NK-92 treated with Interleukin-12 subunit alpha and Interleukin-12 subunit beta, amount 100 ng/mL, for 24 hours (cell line): ENCODE data around the gene OR2T35.

Experiments
- DNase-seq: peaks from one replicate; lab custom pipeline; 2025; lab: John Stamatoyannopoulos, UW

Gene OR2T35

GRCh38 chr1:248625971-248626370, 19.1 kb downstream of the OR2T35 start:
- DNase-seq = no peak

GRCh38 chr1:248625166-248625565, 19.9 kb downstream of the OR2T35 start:
- DNase-seq = no peak

GRCh38 chr1:248622570-248623001, 22.5 kb downstream of the OR2T35 start:
- no peak for DNase-seq

GRCh38 chr1:248621770-248622169, 23.3 kb downstream of the OR2T35 start:
- DNase-seq = no peak

- DNase-seq = peak; percentile 10
Observed at GRCh38 chr1:248618878-248619277, 26.2 kb downstream of the OR2T35 start.

- no peak for DNase-seq
Observed at GRCh38 chr1:248618119-248618518, 27.0 kb downstream of the OR2T35 start.

- DNase-seq = no peak
Observed at GRCh38 chr1:248613742-248614141, 31.3 kb downstream of the OR2T35 start.

- DNase-seq = no peak
Observed at GRCh38 chr1:248611883-248612414, 33.1 kb downstream of the OR2T35 start.

- DNase-seq = no peak
Observed at GRCh38 chr1:248610301-248610700, 34.8 kb downstream of the OR2T35 start.

GRCh38 chr1:248599396-248599795, 45.7 kb downstream of the OR2T35 start:
- DNase-seq = no peak

GRCh38 chr1:248597589-248597988, 47.5 kb downstream of the OR2T35 start, which contains the start of gene OR2T10:
OR2T10 (minus strand) TSS chr1:248597700; CDS start chr1:248593768, 3,932 bp downstream.
- DNase-seq = no peak

GRCh38 chr1:248596615-248597014, 48.5 kb downstream of the OR2T35 start:
- no peak for DNase-seq

- no peak for DNase-seq
Observed at GRCh38 chr1:248593226-248593625, 51.9 kb downstream of the OR2T35 start.

- DNase-seq = no peak
Observed at GRCh38 chr1:248592655-248593054, 52.4 kb downstream of the OR2T35 start.

GRCh38 chr1:248590055-248590454, 55.0 kb downstream of the OR2T35 start:
- no peak for DNase-seq

- no peak for DNase-seq
Observed at GRCh38 chr1:248589334-248589733, 55.7 kb downstream of the OR2T35 start.
